ENCODE measurements around the gene PCDH7.

PCDH7 gene

DNA sequence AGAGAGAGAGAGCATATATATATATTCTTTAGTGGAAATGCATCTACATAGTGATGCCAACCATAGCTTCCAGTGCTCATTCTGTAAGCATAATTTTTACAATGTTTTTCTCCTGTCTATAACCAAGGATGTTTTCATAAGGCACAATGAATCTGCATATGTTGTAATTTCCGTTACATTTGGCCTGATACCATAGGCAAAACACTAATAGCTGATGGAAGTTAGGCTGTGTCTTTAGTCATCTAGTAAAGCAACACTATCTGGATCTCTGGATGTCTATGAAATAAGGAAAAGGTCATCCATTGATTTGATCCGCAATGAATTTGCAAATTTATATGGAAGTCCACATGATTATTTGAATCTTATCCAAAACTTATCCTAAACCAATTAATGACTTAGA lies 8.1 kb downstream of the PCDH7 start:
- no peak for DNase-seq

DNA sequence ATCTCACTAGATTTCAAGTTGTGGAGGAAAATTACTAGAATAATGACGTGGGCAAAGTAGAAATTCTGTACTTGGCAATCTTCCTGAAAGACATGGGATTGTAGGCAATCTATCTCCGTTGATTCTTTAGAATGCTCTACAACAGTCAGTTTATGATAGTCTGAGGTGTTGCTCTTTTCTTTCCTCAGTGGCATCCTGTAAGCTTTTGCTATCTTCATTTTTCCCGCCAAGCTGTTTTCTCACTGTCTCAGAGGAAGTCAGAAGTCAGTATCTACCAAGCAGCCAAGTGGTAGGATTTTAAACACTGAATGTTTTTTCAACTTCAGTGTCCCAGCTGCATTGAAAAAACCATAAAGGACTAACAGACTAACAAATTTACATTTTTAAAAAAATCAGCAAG lies 23.7 kb downstream of the PCDH7 start:
- DNase-seq = no peak

DNA sequence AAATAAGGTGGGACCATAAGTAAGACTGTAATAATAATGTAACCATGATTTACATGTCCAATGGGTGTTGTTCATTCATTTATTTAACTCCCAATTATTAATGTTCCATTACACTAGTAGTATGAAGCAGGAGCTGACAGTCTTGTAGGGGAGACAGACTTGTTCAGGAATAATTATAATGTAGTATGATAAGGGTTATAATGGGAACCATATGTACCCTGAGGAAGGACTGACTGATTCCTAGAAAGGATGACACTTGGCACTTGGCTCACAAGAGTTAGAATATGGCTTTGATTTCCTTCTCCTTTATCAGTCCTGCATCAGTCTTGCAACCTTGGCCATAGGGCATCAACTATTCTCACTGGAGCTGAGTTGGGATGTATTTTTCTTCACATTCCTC lies 24.2 kb downstream of the PCDH7 start:
- DNase-seq = no peak

DNA sequence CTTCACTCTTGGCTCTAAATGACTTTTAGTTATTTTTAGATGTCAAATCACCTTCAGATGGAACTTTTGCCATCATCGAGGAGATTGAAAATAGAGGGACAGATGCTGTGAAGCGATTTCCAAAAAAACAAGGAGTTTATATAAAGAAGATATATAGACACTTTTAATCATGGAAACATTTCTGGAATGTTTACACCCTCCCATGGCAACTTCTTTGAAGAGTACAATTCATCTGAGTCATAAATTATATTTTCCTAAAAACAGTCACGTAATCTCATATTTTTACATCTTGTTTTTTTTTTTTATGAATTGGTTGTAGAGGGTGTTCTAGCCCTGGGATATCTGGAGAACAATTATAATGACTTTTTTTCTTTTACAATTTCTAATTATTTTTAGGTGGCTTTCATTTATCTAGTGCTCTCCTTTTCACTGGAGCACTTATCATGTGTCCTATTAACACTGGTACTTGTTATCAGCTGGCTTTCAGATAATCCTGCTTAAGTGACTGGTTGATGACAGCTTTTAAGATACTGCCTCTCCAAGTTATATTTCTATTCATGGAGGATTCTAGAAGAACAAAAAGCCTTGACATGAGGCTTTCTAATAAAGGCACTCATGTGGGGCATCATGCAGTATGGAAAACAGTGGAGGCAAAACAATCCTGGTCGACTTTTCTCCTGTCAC lies 24.9 kb downstream of the PCDH7 start:
- DNase-seq = no peak

DNA sequence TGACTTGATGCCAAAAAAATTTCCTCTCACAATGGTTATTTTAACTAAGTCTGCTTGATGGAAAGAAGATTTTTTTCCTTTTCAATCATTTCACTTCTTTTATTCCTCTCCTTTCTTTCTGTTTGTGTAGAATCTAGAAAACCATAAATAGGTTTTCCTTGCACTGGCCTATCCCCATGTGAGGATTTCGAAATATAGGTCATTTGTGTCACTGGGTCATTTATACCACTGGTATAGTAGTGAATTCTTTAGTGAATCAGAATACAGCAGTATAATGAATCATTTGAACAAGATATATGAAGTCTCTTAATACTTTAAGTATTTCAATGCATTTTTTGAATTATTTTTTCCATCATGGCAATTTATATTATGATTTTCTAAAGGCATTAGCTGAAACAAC lies 26.6 kb downstream of the PCDH7 start:
- no peak for DNase-seq

DNA sequence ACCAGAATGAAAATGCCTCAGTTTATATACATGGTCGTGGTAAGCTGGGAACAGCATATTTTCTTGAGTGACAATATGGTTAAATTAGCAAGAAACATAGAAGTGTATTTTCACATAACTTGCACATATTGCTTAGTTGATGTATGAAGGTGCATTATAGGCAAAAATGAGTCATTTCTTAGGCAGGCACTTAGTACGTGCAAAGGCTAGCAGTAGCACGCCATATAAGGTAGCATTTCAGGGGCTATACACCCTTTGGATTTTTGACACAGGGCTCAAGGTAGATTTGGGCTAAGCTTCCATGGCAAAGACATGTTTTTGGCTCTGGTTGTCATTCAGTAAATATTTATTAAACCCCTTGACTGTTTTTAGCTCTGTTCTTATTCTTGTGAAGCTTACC lies 33.1 kb downstream of the PCDH7 start:
- no peak for DNase-seq

DNA sequence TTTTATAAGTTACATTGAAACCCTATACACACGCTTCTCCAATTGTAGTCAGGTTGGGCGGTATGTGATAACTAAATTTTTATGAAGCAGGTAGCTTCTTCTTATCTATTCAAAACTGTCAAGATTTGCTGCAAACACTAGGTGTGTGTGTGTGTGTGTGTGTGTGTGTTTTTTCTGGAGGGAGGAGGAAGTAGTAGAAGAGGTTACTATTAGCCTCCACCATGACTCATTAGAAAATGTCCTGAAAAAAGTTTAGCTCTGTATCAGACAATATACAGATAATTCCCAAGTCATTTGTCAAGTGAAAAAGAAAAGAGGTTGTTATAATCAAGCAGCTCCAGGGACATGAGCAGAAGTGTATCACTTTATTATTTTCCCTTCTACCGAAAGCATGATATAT lies 33.9 kb downstream of the PCDH7 start:
- no peak for DNase-seq

DNA sequence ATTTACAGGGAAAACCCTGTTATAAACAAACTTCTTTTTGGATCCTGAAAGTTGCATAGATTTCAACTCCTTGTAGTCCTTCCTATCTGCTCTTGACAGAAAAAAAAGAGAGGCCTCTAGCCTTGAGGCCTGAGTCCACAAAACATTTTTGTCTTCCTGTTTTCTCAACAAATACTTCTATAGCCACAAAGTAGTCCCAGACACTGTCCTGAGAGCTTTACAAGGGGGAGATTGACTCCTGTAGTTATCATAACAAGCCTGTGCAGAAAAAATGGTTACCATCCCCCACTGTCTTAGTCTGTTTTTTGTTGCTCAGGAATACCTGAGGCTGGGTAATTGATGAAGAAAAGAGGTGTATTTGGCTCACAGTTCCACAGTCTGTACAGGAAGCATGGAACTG lies 35.2 kb downstream of the PCDH7 start:
- DNase-seq = no peak

DNA sequence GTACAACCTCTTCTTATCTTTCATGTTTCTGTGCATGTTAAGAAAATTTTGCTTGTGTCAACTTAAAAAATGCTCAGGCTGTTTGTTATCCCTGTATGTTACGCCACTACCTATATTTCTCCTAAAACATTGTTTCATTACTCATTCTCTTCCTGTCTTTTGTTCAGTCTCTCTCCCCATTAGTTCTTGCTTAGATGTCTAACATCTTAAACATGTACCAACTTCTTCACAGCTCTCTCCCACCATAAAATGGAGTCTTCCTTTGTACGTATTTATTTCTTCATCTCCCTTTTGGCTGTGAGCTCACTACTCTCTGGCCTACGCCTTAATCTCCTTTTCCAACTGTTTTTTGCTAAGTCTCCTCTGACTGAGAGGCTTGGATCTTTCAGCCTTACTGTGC lies 36.4 kb downstream of the PCDH7 start:
- no peak for DNase-seq

DNA sequence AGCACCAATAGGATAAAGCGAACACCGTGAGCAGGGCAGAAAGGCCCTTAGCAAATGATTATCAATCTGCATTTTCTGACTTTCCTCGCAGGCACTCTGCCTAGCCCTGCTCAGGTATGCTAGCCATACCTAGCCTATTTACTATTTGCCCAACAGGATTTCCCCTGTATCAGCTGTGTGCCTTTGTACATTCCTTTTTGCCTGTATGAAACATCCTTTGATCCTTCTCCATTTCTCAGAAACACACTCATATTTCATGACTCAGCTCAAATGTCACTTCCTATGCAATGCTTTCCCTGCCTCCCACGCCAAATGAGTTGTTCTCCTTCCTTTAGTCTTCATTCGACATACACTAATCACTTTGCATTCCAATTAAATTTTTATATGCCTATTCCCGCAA lies 37.2 kb downstream of the PCDH7 start:
- DNase-seq = no peak

DNA sequence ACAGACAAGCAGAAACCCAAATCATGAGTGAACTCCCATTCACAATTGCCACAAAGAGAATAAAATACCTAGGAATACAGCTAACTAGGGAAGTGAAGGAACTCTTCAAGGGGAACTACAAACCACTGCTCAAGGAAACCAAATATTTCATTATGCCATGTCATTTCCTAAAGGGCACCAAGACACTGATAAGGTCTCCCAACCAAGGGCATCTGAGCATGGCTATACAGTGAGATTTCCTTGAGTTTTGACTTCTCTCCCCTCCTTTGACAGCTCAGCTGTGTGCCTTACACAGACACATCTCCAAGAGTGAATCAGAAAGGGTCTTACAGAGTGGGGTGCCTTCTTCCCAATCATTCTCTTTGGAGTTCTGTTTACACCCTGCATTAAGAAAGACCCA lies 40.4 kb downstream of the PCDH7 start:
- DNase-seq = no peak

DNA sequence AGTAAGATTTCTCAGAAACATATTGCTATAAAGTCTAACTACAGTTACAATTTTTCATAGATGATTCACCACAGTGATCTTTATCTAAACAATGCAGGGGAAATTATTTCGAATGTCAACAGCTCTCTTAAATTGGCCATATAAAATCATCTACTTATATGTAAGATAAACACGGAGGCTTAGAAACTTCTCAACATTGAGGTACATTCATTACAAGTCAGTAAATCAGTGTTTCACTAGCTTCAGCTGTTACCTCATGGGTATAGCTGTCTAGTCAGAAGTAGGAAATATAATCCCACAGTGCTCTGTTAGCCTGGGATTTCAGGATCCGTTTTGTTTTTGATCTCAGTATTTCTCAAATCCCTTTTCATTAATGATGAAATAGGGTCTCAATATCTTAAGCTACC lies 43.2 kb downstream of the PCDH7 start:
- no peak for DNase-seq

DNA sequence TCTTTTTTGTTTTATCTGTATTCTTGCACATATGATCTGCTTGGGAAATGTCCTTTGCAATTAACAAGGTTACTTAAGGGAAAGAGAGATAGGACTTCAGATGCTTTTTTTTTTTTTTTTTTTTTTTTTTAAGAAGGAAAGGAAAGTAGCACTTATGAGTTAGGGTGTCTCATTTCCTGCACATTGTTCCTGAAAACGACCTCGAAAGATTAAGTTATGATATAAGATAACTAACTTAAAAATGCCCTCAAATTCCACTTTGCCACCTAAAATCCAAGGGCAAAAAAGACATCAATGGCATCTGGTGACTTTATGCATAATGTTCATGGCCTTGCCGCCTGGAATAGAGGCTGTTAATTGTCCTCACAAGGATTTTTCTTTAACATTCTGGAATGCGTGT lies 44.9 kb downstream of the PCDH7 start:
- DNase-seq = no peak

DNA sequence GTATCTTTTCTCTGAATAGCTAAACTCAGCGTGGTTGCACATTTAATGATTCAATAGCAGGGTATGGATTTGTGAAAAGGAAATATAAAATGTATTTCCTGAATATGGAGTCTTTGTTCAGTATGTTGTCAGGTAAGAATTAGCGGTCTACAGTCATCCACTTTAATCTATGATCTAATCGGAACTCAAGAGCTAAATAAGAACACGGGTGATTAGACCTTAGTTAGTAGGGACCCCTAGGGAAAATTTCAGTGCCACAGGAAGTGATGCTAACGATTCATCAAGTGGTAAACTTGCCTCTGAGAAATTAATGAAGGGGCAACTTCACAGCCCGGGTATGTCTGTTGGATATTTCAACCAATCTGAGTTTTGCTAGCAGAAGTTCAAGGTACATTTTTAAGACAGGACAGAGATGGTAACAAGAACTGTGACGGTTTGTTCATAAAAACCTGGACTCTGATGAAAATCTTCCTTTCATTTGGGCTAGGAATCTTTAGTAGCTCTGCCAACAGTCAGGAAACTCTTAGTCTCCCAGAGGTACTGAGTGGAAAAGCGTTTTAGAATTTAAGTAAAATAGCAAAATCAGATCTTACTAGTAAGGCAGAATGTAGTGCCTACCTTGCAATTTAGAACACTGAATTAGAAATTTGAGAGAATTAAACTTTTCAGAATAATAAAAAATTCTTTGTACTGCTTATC lies 47.1 kb downstream of the PCDH7 start:
- no peak for DNase-seq

DNA sequence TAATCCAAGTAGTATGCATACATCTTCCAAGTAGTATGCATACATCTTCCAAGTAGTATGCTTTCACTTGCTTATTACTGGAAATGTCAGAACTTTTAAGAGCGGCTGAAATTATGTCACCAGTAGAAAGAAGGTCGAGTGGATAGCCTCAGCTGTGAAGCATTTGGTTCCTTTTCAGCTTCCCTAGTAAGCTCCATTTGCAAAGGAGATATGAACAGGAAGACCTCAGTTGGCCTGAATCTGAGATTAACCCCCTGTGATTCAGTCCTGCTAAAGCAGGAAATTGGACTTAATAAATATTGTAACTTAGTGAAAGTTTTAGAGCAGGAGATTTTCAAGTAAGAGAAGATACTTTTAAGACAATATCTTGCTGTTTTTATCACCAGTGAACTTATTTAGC lies 48.1 kb downstream of the PCDH7 start:
- DNase-seq = no peak

DNA sequence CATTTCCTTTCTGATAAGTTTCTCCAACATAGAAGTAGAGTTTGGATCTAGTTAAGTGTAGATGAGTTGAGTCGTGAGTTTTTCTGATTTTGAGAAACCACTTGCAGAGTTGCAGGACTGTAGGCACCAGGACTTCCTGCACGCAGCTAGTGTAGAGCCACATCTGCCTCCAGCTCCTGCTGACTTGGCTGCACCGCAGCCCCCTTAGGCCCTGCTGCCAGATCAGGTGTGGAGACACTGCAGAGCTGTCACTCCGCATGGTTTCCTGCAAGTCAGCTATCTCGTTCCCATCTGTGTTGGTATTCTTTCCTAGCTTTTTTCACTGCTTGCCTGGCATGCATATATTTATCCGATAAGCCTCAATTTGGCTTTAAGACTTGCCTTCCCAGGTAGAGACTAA lies 48.9 kb downstream of the PCDH7 start:
- DNase-seq = no peak

DNA sequence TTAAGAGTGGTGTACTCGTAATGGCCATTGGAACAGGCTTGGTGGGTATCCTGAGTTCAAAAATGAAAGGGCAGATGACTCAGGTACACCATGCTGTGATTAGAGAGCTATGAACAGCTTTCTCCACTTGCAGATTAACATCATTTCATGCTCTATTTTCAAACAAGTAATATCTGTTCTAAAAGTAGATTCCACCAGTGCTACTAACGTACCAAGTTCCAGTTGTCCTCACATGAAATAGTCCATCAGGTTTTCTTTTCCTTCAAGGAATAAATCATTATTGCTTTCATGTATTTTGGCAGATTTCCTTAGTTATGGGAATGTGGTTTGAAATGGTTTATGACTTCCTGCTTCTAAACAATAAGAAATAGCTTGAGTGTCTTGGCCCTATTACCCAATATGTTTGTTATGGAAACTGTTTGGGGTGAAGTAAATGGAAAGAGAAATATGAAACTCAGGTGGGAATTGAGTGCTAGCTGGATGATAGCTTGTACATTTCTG lies 49.9 kb downstream of the PCDH7 start:
- DNase-seq = no peak

DNA sequence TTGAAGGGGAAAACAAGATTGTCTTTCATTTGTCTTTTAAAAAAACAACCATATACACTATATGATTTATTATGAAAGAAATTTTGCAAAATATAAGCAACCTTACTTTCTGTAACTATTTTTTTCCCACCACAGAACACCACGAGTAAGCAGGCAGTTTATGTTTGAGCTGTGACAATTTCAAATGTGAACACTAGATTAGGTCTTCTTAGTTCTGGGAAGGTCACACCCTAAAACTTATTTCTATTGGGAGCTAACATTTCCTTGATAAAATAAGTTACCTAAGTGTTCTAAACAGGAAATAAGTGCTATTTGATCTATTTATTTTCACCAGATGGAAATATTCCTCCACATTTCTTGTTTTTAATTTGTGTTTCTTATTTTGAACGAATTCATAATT lies 50.6 kb downstream of the PCDH7 start:
- DNase-seq = no peak

DNA sequence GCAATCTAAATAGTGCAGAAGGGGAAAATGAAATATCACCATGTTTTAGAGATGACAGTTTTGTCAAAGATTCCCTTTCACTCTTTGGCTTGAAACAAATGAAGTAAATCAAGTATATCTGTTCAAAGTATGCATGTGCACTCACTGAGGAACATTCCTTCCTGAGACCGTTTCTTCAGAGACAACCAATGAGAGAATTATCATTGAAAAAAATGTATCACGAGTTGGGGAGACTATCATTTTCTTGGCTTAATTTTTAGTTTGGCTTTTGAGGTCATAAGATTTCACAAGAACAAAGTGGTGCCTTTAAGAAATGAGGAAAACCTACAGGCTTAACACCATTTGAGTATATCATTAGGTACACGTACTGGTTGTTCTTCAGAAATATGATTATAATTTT lies 56.3 kb downstream of the PCDH7 start:
- no peak for DNase-seq

DNA sequence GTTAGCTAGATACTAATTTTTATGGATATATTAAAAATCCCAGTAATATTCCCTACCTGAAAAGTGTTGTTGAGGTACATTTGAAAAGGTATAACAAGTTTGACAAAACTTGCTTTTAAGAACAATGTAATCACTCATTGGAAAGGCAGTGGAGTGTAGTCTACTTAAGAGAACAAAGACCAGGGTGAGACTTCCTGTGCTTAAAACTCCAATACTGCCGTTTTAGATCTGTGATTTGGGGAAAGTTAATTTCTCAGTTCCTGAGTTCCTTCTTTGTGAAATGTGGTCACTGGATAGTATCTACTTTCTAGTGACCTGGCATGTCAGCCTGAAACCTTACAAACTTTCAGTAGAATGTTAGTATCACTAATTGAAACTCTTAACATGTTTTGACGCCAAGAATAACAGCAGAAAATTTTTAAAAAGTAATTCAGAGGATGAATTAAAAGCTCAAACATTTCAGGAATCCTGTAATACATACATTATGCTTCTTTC lies 56.8 kb downstream of the PCDH7 start:
- DNase-seq = no peak
